ENCODE results near the gene KDM6A. TPM values are rescaled to one million over a fixed set of nuclear protein-coding genes. Genes with fewer than 3 reads are reported as not detected.

Gene KDM6A
- total and polyA plus RNA-seq, 7 donors, result 3.6 to 21.3 (median 13.2) TPM

GRCh38 chrX:45006002-45006800 is 133.2 kb downstream of the KDM6A start:
- H3K4me1 ChIP-seq, result peaks cover 21% of the 10 kb centered on the region
- intact Hi-C loops (cut with DNase I), result loop anchor here in 1 of 2 donors (5.0 kb wide), 1 partner anchor 34 kb away; no protein-coding TSS in a partner anchor
- 96 to 99% (median 99%) methylated on average over 8 to 13 of the region's 13 CpGs for WGBS, 3 donors
- no peaks in the 10 kb centered on the region for H3K36me3 ChIP-seq (ENCODE audit: insufficient read depth in 1 of 2, low read depth in 1 of 2)
- H3K27ac ChIP-seq, result no peak overlapping the region
- ATAC-seq (no peak), DNase-seq (no peak)
- no peak for TF ChIP-seq CTCF (IDR thresholded peaks at IDR 0.05)
- H3K9me3 ChIP-seq, result peaks cover 4% of the 10 kb centered on the region
- no peak overlapping the region for H3K4me3 ChIP-seq
- H3K27me3 ChIP-seq (ENCODE audit: insufficient read depth in 3 of 3, low read length in 2 of 3), result no peaks in the 10 kb centered on the region

GRCh38 chrX:45007598-45007997 is 134.6 kb downstream of the KDM6A start:
- 75 to 91% (median 86%) methylated on average over 3 of the region's 3 CpGs for WGBS, 3 donors
- peaks cover 4% of the 10 kb centered on the region for H3K9me3 ChIP-seq
- TF ChIP-seq CTCF (IDR thresholded peaks at IDR 0.05), result no peak

GRCh38 chrX:45009371-45010000 is 136.5 kb downstream of the KDM6A start:
- no peak overlapping the region for H3K4me3 ChIP-seq
- no peak for DNase-seq
- no peak for TF ChIP-seq CTCF (IDR thresholded peaks at IDR 0.05)
- H3K27me3 ChIP-seq (ENCODE audit: insufficient read depth in 3 of 3, low read length in 2 of 3), result no peaks in the 10 kb centered on the region
- ATAC-seq, result peak; percentile 53 to 80 (median 68)
- WGBS, 3 donors, result 48 to 58% (median 55%) methylated on average over 3 of the region's 3 CpGs
- peaks cover 4% of the 10 kb centered on the region for H3K9me3 ChIP-seq
- no peaks in the 10 kb centered on the region for H3K36me3 ChIP-seq (ENCODE audit: insufficient read depth in 1 of 2, low read depth in 1 of 2)
- H3K4me1 ChIP-seq, result peaks cover 36% of the 10 kb centered on the region
- H3K27ac ChIP-seq, result peak overlapping the region; percentile 47
- intact Hi-C loops (cut with DNase I), result loop anchor here in 1 of 2 donors (5.0 kb wide), 1 partner anchor 37 kb away; no protein-coding TSS in a partner anchor

More at GRCh38 chrX:45007598-45007997, 134.6 kb downstream of the KDM6A start:
- Histone ChIP-seq H3K4me1 (peaks cover 23% of the 10 kb centered on the region), H3K36me3 (ENCODE audit: insufficient read depth in 1 of 2, low read depth in 1 of 2) (no peaks in the 10 kb centered on the region), H3K27me3 (ENCODE audit: insufficient read depth in 3 of 3, low read length in 2 of 3) (no peaks in the 10 kb centered on the region), H3K27ac (no peak overlapping the region), H3K4me3 (no peak overlapping the region)
- intact Hi-C loops (cut with DNase I), result loop anchor here in 1 of 2 donors (5.0 kb wide), 1 partner anchor 35 kb away; no protein-coding TSS in a partner anchor
- DNase-seq (no peak), ATAC-seq (peak in 1 of 4 donors; percentile 29)

GRCh38 chrX:45011131-45011530 is 138.1 kb downstream of the KDM6A start:
- Histone ChIP-seq H3K4me1 (peaks cover 44% of the 10 kb centered on the region), H3K27ac (no peak overlapping the region), H3K36me3 (ENCODE audit: insufficient read depth in 1 of 2, low read depth in 1 of 2) (no peaks in the 10 kb centered on the region), H3K9me3 (peaks cover 4% of the 10 kb centered on the region), H3K4me3 (no peak overlapping the region), H3K27me3 (ENCODE audit: insufficient read depth in 3 of 3, low read length in 2 of 3) (no peaks in the 10 kb centered on the region)
- DNase-seq (no peak), ATAC-seq (no peak)
- TF ChIP-seq CTCF (IDR thresholded peaks at IDR 0.05), result no peak
- intact Hi-C loops (cut with DNase I), result loop anchor here in 1 of 2 donors (5.0 kb wide), 1 partner anchor 51 kb away; no protein-coding TSS in a partner anchor

Data from psoas muscle (tissue), 8 donors.